KMS-11 (cell line): ENCODE data around the gene GPC1.

Source experiments
- H2AFZ ChIP-seq: fragments of 200-600 bp; sonication (generic); 2 replicates; pipeline ENCODE4 v1.6.1; 2016; ENCODE audit warnings: antibody characterized with exemption, mixed run types, low read depth
- H3K27ac ChIP-seq: fragments of 200-600 bp; sonication (generic); 2 replicates; pipeline ENCODE4 v1.6.1; 2016; ENCODE audit warnings: mild to moderate bottlenecking, mixed run types
- H3K27me3 ChIP-seq: fragments of 200-600 bp; sonication (generic); 2 replicates; pipeline ENCODE4 v1.6.1; 2017; ENCODE audit warnings: mild to moderate bottlenecking, low read depth, mixed run types, moderate library complexity; ENCODE audit not compliant: insufficient read depth
- H3K36me3 ChIP-seq: fragments of 200-600 bp; sonication (generic); 2 replicates; pipeline ENCODE4 v1.6.1; 2017; ENCODE audit warnings: mild to moderate bottlenecking, mixed run types; ENCODE audit not compliant: insufficient read depth
- H3K4me1 ChIP-seq: fragments of 200-600 bp; sonication (generic); 2 replicates; pipeline ENCODE4 v1.6.1; 2016; ENCODE audit warnings: mild to moderate bottlenecking, low read depth, mixed run types; ENCODE audit not compliant: poor library complexity, severe bottlenecking
- H3K4me2 ChIP-seq: fragments of 200-600 bp; sonication (generic); 2 replicates; pipeline ENCODE4 v1.7.0; 2016; ENCODE audit warnings: mild to moderate bottlenecking, mixed run types
- H3K4me3 ChIP-seq: fragments of 200-600 bp; sonication (generic); IDR thresholded peaks from 2 replicates; pipeline ENCODE4 v1.6.1; 2017; ENCODE audit warnings: low read depth, low read length, mixed read lengths; ENCODE audit not compliant: insufficient read depth
- H3K79me2 ChIP-seq: fragments of 200-600 bp; sonication (generic); 2 replicates; pipeline ENCODE4 v1.6.1; 2016; ENCODE audit warnings: low read depth, mixed run types; ENCODE audit not compliant: insufficient read depth
- H3K9ac ChIP-seq: fragments of 200-600 bp; sonication (generic); 2 replicates; pipeline ENCODE4 v1.6.1; 2016; ENCODE audit warnings: mild to moderate bottlenecking, mixed run types
- H4K20me1 ChIP-seq: fragments of 200-600 bp; sonication (generic); 2 replicates; pipeline ENCODE4 v1.6.1; 2016; ENCODE audit warnings: mild to moderate bottlenecking, mixed run types; ENCODE audit not compliant: insufficient read depth
- TF ChIP-seq, protein P1 (sequence below): fragments of 200-600 bp; sonication (generic); conservative IDR thresholded peaks from 2 replicates; pipeline ENCODE4 v1.6.1; 2017; ENCODE audit warnings: low read depth, mild to moderate bottlenecking, antibody characterized with exemption, low read length, moderate library complexity, mixed read lengths

Gene GPC1

DNA sequence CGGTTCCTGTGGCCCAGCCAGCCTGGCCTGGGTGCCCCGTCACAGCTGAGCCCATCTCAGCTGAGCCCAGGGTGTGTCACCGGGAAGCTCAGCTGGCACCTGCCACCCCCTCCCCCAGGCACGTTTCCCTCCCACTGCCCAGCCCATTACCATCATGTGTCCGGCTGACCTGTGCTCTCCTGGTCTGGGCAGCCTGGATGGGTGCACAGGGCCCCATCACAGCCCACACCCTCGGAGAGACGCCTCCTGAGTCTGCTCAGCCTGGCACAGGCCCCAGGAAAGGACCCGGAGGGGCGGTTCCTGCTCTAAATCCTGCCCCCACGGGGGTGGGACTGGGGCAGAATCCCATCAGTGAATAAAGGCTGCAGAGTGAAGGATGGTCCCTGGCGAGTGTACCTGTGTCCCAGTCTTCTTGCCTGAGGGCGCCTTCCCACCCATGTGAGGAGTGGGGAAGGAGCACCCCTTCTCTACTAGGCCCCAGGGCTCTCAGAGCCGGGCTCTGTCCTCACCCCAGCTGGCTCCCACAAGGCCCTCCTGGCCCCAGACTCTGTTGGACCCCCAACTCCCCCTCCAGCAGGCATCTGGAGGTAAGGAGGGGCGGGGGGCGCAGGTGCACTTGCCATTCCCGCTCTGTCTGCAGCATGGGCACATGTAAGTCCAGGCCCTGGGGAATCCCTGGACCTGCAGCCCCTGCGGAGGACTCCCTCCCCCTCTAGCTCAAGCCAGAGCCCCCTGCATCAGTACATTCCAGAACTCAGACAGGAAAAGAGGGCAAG is 21.2 kb downstream of the GPC1 start:
- Histone ChIP-seq H3K4me3 (no peak overlapping the region), H3K4me2 (no peak overlapping the region), H4K20me1 (no peaks in the 10 kb centered on the region), H3K79me2 (no peaks in the 10 kb centered on the region), H2AFZ (no peak overlapping the region), H3K36me3 (no peaks in the 10 kb centered on the region), H3K9ac (no peak overlapping the region), H3K27me3 (peaks cover 31% of the 10 kb centered on the region), H3K4me1 (no peaks in the 10 kb centered on the region), H3K27ac (no peak overlapping the region)
- TF ChIP-seq, protein P1, sequence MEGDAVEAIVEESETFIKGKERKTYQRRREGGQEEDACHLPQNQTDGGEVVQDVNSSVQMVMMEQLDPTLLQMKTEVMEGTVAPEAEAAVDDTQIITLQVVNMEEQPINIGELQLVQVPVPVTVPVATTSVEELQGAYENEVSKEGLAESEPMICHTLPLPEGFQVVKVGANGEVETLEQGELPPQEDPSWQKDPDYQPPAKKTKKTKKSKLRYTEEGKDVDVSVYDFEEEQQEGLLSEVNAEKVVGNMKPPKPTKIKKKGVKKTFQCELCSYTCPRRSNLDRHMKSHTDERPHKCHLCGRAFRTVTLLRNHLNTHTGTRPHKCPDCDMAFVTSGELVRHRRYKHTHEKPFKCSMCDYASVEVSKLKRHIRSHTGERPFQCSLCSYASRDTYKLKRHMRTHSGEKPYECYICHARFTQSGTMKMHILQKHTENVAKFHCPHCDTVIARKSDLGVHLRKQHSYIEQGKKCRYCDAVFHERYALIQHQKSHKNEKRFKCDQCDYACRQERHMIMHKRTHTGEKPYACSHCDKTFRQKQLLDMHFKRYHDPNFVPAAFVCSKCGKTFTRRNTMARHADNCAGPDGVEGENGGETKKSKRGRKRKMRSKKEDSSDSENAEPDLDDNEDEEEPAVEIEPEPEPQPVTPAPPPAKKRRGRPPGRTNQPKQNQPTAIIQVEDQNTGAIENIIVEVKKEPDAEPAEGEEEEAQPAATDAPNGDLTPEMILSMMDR = no peak

DNA sequence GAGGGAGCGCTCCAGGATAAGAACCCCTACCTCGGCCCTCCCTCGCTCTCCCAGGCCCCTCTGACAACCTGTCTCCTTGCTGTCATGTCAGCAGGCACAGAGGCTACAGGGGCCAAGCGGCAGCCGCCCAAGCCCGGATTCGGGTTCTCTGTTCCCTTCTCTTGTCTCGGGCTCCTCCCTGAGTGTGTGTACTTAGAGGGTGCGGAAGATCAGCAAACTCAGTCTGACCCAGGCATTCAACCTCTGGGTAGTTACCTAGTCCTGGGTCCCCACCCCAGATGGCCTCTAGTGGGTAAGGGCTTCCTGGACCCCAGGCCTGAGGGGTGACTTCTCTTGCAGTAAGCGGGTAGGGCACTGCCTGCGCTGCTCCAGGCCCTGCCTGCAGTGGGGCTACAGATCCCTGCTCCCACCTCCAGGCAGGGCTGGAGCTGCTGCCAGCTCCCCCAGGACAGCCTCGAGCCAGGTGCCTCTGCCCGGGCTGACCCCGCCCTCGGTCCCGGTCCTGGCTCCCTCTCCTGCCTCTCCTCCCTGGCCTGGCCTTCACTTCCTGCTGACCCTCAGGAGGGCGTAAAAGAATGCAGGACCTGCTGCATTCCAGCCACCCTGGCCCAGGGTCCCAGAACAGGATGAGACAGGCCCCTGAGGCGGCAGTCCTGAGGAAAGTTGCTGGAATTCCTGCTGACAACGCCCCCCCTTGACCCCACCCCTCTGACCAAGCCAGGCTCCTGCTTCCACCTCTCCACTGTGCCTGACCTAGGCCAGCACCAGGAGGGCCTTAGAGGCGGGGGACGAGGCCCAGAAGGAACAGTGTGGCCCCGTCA is 22.0 kb downstream of the GPC1 start:
- H3K27ac ChIP-seq = no peak overlapping the region
- no peak overlapping the region for H2AFZ ChIP-seq
- TF ChIP-seq, protein P1 = no peak
- H3K79me2 ChIP-seq = no peaks in the 10 kb centered on the region
- H3K27me3 ChIP-seq = peaks cover 23% of the 10 kb centered on the region
- H3K4me2 ChIP-seq = no peak overlapping the region
- H3K9ac ChIP-seq = no peak overlapping the region
- no peaks in the 10 kb centered on the region for H3K4me1 ChIP-seq
- no peak overlapping the region for H3K4me3 ChIP-seq
- H3K36me3 ChIP-seq = no peaks in the 10 kb centered on the region
- no peaks in the 10 kb centered on the region for H4K20me1 ChIP-seq

GRCh38 chr2:240458044-240458899 is 22.8 kb downstream of the GPC1 start:
- Histone ChIP-seq H2AFZ (no peak overlapping the region), H4K20me1 (no peaks in the 10 kb centered on the region), H3K4me1 (no peaks in the 10 kb centered on the region), H3K4me2 (no peak overlapping the region), H3K9ac (no peak overlapping the region), H3K36me3 (no peaks in the 10 kb centered on the region), H3K27me3 (peaks cover 22% of the 10 kb centered on the region), H3K27ac (no peak overlapping the region), H3K79me2 (no peaks in the 10 kb centered on the region), H3K4me3 (no peak overlapping the region)
- TF ChIP-seq, protein P1 = no peak

DNA sequence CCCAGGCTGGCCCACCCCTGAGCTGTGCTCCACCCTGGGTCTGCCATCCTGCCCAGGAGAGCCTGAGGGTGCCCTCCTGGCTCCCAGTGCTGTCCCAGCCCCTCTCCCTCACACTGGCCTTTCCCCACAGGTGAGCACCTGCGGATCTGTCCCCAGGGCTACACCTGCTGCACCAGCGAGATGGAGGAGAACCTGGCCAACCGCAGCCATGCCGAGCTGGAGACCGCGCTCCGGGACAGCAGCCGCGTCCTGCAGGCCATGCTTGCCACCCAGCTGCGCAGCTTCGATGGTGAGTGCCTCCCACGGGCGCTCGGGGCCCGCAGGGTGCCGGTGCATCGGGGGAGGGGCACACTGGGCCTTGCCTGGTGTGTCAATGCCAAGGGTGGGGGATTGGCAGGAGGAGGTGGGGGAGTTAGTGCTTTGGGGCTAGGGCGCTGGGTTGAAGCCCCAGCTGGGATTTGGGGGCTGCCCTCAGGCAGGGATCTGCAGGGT is 23.5 kb downstream of the GPC1 start:
- peaks cover 22% of the 10 kb centered on the region for H3K27me3 ChIP-seq
- no peaks in the 10 kb centered on the region for H4K20me1 ChIP-seq
- no peak overlapping the region for H3K9ac ChIP-seq
- H3K4me2 ChIP-seq = no peak overlapping the region
- no peaks in the 10 kb centered on the region for H3K79me2 ChIP-seq
- no peaks in the 10 kb centered on the region for H3K36me3 ChIP-seq
- H2AFZ ChIP-seq = no peak overlapping the region
- no peak overlapping the region for H3K27ac ChIP-seq
- no peaks in the 10 kb centered on the region for H3K4me1 ChIP-seq
- TF ChIP-seq, protein P1 = no peak
- no peak overlapping the region for H3K4me3 ChIP-seq
